Liver (tissue), 9 donors: Measurements from ENCODE around the gene CAPN15. TPM values are rescaled to one million over a fixed set of nuclear protein-coding genes. Genes with fewer than 3 reads are reported as not detected.

Experiments
- DNase-seq: peaks from one replicate; pipeline ENCODE4 v3.0.0-alpha.2; 2017; ENCODE audit warnings: low spot score
- H3K27ac ChIP-seq, 2 donors: one replicate each; pipeline ENCODE4 v1.7.0; 2013; ENCODE audit warnings: inconsistent platforms in 2 of 2, low read length in 2 of 2, control low read depth in 1 of 2, low read depth in 1 of 2, mild to moderate bottlenecking in 1 of 2
- H3K27me3 ChIP-seq, 4 donors: one replicate each; pipeline versions ENCODE4 v1.6.1 to v1.7.0; 2013; ENCODE audit warnings: low read length in 3 of 4, inconsistent platforms in 1 of 4, mild to moderate bottlenecking in 1 of 4, moderate library complexity in 1 of 4; ENCODE audit not compliant: control insufficient read depth in 4 of 4, insufficient read depth in 4 of 4
- H3K36me3 ChIP-seq, 4 donors: one replicate each; pipeline versions ENCODE4 v1.6.1 to v1.7.0; 2013; ENCODE audit warnings: low read length in 3 of 4, mild to moderate bottlenecking in 3 of 4, low read depth in 1 of 4, moderate library complexity in 1 of 4; ENCODE audit not compliant: control insufficient read depth in 4 of 4, insufficient read depth in 3 of 4
- H3K4me1 ChIP-seq, 4 donors: one replicate each; pipeline versions ENCODE4 v1.6.1 to v1.7.0; 2013; ENCODE audit warnings: low read length in 3 of 4, mild to moderate bottlenecking in 3 of 4, moderate library complexity in 1 of 4; ENCODE audit not compliant: control insufficient read depth in 4 of 4, insufficient read depth in 4 of 4
- H3K4me3 ChIP-seq, 3 donors: one replicate each; pipeline versions ENCODE4 v1.6.1 to v1.7.0; 2013; ENCODE audit warnings: low read length in 3 of 3, control low read depth in 1 of 3, low read depth in 1 of 3, mild to moderate bottlenecking in 1 of 3
- H3K9ac ChIP-seq, 2 donors: one replicate each; pipeline ENCODE4 v1.7.0; 2013; ENCODE audit warnings: low read length in 2 of 2, mild to moderate bottlenecking in 2 of 2, moderate library complexity in 2 of 2, control low read depth in 1 of 2, low read depth in 1 of 2
- H3K9me3 ChIP-seq, 4 donors: one replicate each; pipeline versions ENCODE4 v1.6.1 to v1.7.0; 2013; ENCODE audit warnings: low read length in 3 of 4; ENCODE audit not compliant: control insufficient read depth in 4 of 4
- ATF3 ChIP-seq: IDR thresholded peaks from 2 replicates; pipeline ENCODE4 v1.6.1; 2016; ENCODE audit warnings: antibody characterized with exemption
- CTCF ChIP-seq: fragments of 150-350 bp; IDR thresholded peaks from 2 replicates; pipeline ENCODE4 v1.5.1; 2017; ENCODE audit warnings: improper control_type of control experiment, low read depth, low read length; ENCODE audit not compliant: missing input control
- EGR1 ChIP-seq, 2 donors: IDR thresholded peaks; 2 replicates each; pipeline ENCODE4 v1.6.1; 2016 to 2018; ENCODE audit warnings: antibody characterized with exemption in 2 of 2, low read depth in 2 of 2
- FOXA1 ChIP-seq: IDR thresholded peaks from 2 replicates; pipeline ENCODE4 v1.6.1; 2016; ENCODE audit warnings: antibody characterized with exemption
- FOXA2 ChIP-seq: IDR thresholded peaks from 2 replicates; pipeline ENCODE4 v1.6.1; 2016; ENCODE audit warnings: antibody characterized with exemption
- GABPA ChIP-seq, 2 donors: IDR thresholded peaks in 1 of 2; conservative IDR thresholded peaks in 1 of 2; 2 replicates each; pipeline ENCODE4 v1.6.1; 2016; ENCODE audit warnings: antibody characterized with exemption in 2 of 2, mild to moderate bottlenecking in 1 of 2, moderate library complexity in 1 of 2
- HNF4A ChIP-seq, 2 donors: conservative IDR thresholded peaks; 2 replicates each; pipeline ENCODE4 v1.6.1; 2016; ENCODE audit warnings: antibody characterized with exemption in 2 of 2, mild to moderate bottlenecking in 2 of 2
- HNF4G ChIP-seq: IDR thresholded peaks from 2 replicates; pipeline ENCODE4 v1.6.1; 2016; ENCODE audit warnings: antibody characterized with exemption
- JUND ChIP-seq, 2 donors: IDR thresholded peaks; 2 replicates each; pipeline ENCODE4 v1.6.1; 2016; ENCODE audit warnings: antibody characterized with exemption in 2 of 2
- MAX ChIP-seq: IDR thresholded peaks from 2 replicates; pipeline ENCODE4 v1.6.1; 2016; ENCODE audit warnings: antibody characterized with exemption
- NR2F2 ChIP-seq: IDR thresholded peaks from 2 replicates; pipeline ENCODE4 v1.6.1; 2016; ENCODE audit warnings: antibody characterized with exemption
- RAD21 ChIP-seq, 2 donors: IDR thresholded peaks; 2 replicates each; pipeline ENCODE4 v1.6.1; 2016; ENCODE audit warnings: antibody characterized with exemption in 2 of 2, mild to moderate bottlenecking in 2 of 2
- REST ChIP-seq: IDR thresholded peaks from 2 replicates; pipeline ENCODE4 v1.6.1; 2016; ENCODE audit warnings: antibody characterized with exemption, mild to moderate bottlenecking
- RXRA ChIP-seq, 2 donors: IDR thresholded peaks; 2 replicates each; pipeline ENCODE4 v1.6.1; 2017 to 2018; ENCODE audit warnings: antibody characterized with exemption in 2 of 2, mild to moderate bottlenecking in 1 of 2
- SP1 ChIP-seq: IDR thresholded peaks from 2 replicates; pipeline ENCODE4 v1.6.1; 2018; ENCODE audit warnings: antibody characterized with exemption, mild to moderate bottlenecking
- TAF1 ChIP-seq: conservative IDR thresholded peaks from 2 replicates; pipeline ENCODE4 v1.6.1; 2016; ENCODE audit warnings: antibody characterized with exemption, mild to moderate bottlenecking
- YY1 ChIP-seq: IDR thresholded peaks from 2 replicates; pipeline ENCODE4 v1.6.1; 2016; ENCODE audit warnings: antibody characterized with exemption, mild to moderate bottlenecking
- ZBTB33 ChIP-seq: IDR thresholded peaks from 2 replicates; pipeline ENCODE4 v1.6.1; 2016; ENCODE audit warnings: antibody characterized with exemption
- WGBS: extraction: QIAGEN DNeasy Blood & Tissue Kit; methylation state at CpG from one replicate; pipeline ENCODE4 v1.1.7; 2013; 5-methylcytosine and 5-hydroxymethylcytosine counted together
- polyA plus RNA-seq, 2 donors: library from polyadenylated mRNA; stranded (reverse) in 1 of 2; unstranded in 1 of 2; fragments of 200-250 nt in 1 of 2; fragments of >200 nt in 1 of 2; fragmentation: Nextera tagmentation in 1 of 2; extraction: Ambion mirVana in 1 of 2; gene quantifications; one replicate each; pipeline versions ENCODE4 v1.2.1 to v1.2.3, GENCODE V29; 2013 to 2015
- total RNA-seq, 2 donors: library from RNA; depleted of rRNA; stranded (reverse); fragments of >200 nt; gene quantifications; one replicate each; pipeline ENCODE4 v1.2.3, GENCODE V29; 2014
- donor health status: healthy.
- donor health status: healthy.
- donor health status: healthy.
- donor health status: healthy.
- donor health status: healthy.

The CAPN15 gene
- total and polyA plus RNA-seq, 4 donors: 5.9 to 37.2 (median 21.6) TPM

GRCh38 chr16:564690-565418 lies 37.3 kb downstream of the CAPN15 start (continued):
- TF ChIP-seq FOXA1: no peak
- no peak for TF ChIP-seq GABPA (IDR thresholded peaks at IDR 0.05 in 1 of 2, conservative IDR thresholded peaks at IDR 0.05 in 1 of 2)
- no peak for TF ChIP-seq NR2F2

- no peak for DNase-seq
Measured at GRCh38 chr16:565419-566330, 38.2 kb downstream of the CAPN15 start.

More at GRCh38 chr16:565419-566330, 38.2 kb downstream of the CAPN15 start:
- no peaks in the 10 kb centered on the region for H3K9me3 ChIP-seq
- peaks cover 0 to 2% (median 0%) of the 10 kb centered on the region in 4 donors for H3K27me3 ChIP-seq
- peaks cover 5 to 29% (median 10%) of the 10 kb centered on the region in 4 donors for H3K4me1 ChIP-seq
- WGBS: 50% methylated on average over 35 of the region's 35 CpGs
- H3K9ac ChIP-seq: no peak overlapping the region
- H3K4me3 ChIP-seq: peak overlapping the region in 1 of 3 donors; percentile 9
- no peak overlapping the region for H3K27ac ChIP-seq
- no peaks in the 10 kb centered on the region for H3K36me3 ChIP-seq
- TF ChIP-seq MAX: no peak
- TF ChIP-seq TAF1: no peak
- TF ChIP-seq RXRA (IDR thresholded peaks at IDR 0.05): no peak
- no peak for TF ChIP-seq FOXA1
- TF ChIP-seq ZBTB33: no peak
- TF ChIP-seq GABPA (IDR thresholded peaks at IDR 0.05 in 1 of 2, conservative IDR thresholded peaks at IDR 0.05 in 1 of 2): no peak
- no peak for TF ChIP-seq CTCF
- no peak for TF ChIP-seq ATF3
- TF ChIP-seq YY1: no peak
- no peak for TF ChIP-seq NR2F2
- TF ChIP-seq SP1: no peak
- TF ChIP-seq FOXA2: no peak
- TF ChIP-seq JUND (IDR thresholded peaks at IDR 0.05): no peak
- no peak for TF ChIP-seq REST
- TF ChIP-seq HNF4A (conservative IDR thresholded peaks at IDR 0.05): no peak
- TF ChIP-seq EGR1 (IDR thresholded peaks at IDR 0.05; ENCODE audit: low read depth in 2 of 2): no peak
- no peak for TF ChIP-seq RAD21 (IDR thresholded peaks at IDR 0.05)
- no peak for TF ChIP-seq HNF4G
